C4-2B (cell line): ENCODE measurements around the gene TMEM129.

Experiments used
- ZFX ChIP-seq: fragments of 450-650 bp; IDR thresholded peaks from 2 replicates; pipeline ENCODE4 v1.6.1; 2017
- TF ChIP-seq, protein P1 (sequence below): fragments of 450-650 bp; conservative IDR thresholded peaks from 2 replicates; pipeline ENCODE4 v1.5.1; 2017; ENCODE audit warnings: mild to moderate bottlenecking

DNA sequence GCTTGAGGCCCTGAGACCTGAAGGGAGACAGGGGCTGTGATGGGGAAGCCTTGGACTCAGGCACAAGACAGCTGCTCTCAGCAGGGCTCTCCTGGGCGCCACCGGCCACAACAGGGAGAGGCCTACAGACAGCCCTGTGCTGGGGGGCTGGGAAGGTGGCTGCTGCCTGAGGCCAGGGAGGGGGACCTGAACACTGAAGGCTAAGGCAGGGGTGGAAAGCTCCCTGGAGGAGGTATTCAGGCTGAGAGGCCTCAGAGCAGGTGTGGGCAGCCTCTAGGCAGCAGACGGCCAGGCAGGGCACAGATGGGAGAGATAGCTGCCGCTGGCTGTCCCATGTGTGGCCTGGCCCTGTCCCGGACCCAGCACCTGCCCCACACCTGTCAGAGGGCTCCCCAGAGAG, 33.2 kb upstream of the TMEM129 start:
- TF ChIP-seq, protein P1, sequence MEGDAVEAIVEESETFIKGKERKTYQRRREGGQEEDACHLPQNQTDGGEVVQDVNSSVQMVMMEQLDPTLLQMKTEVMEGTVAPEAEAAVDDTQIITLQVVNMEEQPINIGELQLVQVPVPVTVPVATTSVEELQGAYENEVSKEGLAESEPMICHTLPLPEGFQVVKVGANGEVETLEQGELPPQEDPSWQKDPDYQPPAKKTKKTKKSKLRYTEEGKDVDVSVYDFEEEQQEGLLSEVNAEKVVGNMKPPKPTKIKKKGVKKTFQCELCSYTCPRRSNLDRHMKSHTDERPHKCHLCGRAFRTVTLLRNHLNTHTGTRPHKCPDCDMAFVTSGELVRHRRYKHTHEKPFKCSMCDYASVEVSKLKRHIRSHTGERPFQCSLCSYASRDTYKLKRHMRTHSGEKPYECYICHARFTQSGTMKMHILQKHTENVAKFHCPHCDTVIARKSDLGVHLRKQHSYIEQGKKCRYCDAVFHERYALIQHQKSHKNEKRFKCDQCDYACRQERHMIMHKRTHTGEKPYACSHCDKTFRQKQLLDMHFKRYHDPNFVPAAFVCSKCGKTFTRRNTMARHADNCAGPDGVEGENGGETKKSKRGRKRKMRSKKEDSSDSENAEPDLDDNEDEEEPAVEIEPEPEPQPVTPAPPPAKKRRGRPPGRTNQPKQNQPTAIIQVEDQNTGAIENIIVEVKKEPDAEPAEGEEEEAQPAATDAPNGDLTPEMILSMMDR = no peak
- no peak for TF ChIP-seq ZFX
